ENCODE measurements around the gene EPB41L2.

Gene EPB41L2

GRCh38 chr6:131065112-131065823 is 2.2 kb upstream of the EPB41L2 start:
- DNase-seq (ENCODE audit: low read depth, low spot score) = no peak
- CTCF ChIA-PET = interaction anchor here (0.8 to 1.7 kb wide), 2 partner anchors 18 to 51 kb away, joined by 3 read pairs; no protein-coding TSS in a partner anchor
- TF ChIP-seq CTCF (IDR thresholded peaks at IDR 0.05; ENCODE audit: insufficient read depth, low read length, missing control alignments) = no peak
- H3K4me3 ChIP-seq (ENCODE audit: low read depth, low read length) = no peak overlapping the region
- POLR2A ChIA-PET = no interaction called here

GRCh38 chr6:131063764-131064272 is 773 bp upstream of the EPB41L2 start:
- no peak for DNase-seq (ENCODE audit: low read depth, low spot score)
- CTCF ChIA-PET = interaction anchor here (0.6 kb wide), 1 partner anchor 179 kb away, joined by 3 read pairs; no protein-coding TSS in a partner anchor
- TF ChIP-seq CTCF (IDR thresholded peaks at IDR 0.05; ENCODE audit: insufficient read depth, low read length, missing control alignments) = no peak
- POLR2A ChIA-PET = interaction anchor here (1.3 kb wide), 1 partner anchor 8 kb away, joined by 4 read pairs; no protein-coding TSS in a partner anchor
- H3K4me3 ChIP-seq (ENCODE audit: low read depth, low read length) = peak overlapping the region; percentile 78

- no peak for TF ChIP-seq CTCF (IDR thresholded peaks at IDR 0.05; ENCODE audit: insufficient read depth, low read length, missing control alignments)
- DNase-seq (ENCODE audit: low read depth, low spot score) = no peak
- H3K4me3 ChIP-seq (ENCODE audit: low read depth, low read length) = peak overlapping the region; percentile 78
- ChIA-PET POLR2A (interaction anchor here (1.0 to 1.3 kb wide), 2 partner anchors 9 to 172 kb away, joined by 3 to 4 read pairs; no protein-coding TSS in a partner anchor), CTCF (interaction anchor here (1.9 to 3.4 kb wide), 3 partner anchors 13 to 177 kb away, joined by 4 to 18 read pairs (median 7); no protein-coding TSS in a partner anchor)
Measured at GRCh38 chr6:131062241-131063027, 611 bp downstream of the EPB41L2 start.

- H3K4me3 ChIP-seq (ENCODE audit: low read depth, low read length) = peak overlapping the region; percentile 78
- ChIA-PET POLR2A (no interaction called here), CTCF (interaction anchor here (1.9 to 3.4 kb wide), 4 partner anchors 12 to 176 kb away, joined by 4 to 18 read pairs (median 6); no protein-coding TSS in a partner anchor)
- DNase-seq (ENCODE audit: low read depth, low spot score) = no peak
- no peak for TF ChIP-seq CTCF (IDR thresholded peaks at IDR 0.05; ENCODE audit: insufficient read depth, low read length, missing control alignments)
Measured at GRCh38 chr6:131061751-131062119, 1.3 kb downstream of the EPB41L2 start.

GRCh38 chr6:131061041-131061750 is 1.8 kb downstream of the EPB41L2 start:
- no peak for TF ChIP-seq CTCF (IDR thresholded peaks at IDR 0.05; ENCODE audit: insufficient read depth, low read length, missing control alignments)
- H3K4me3 ChIP-seq (ENCODE audit: low read depth, low read length) = peak overlapping the region; percentile 78
- POLR2A ChIA-PET = no interaction called here
- no peak for DNase-seq (ENCODE audit: low read depth, low spot score)
- CTCF ChIA-PET = interaction anchor here (1.2 to 3.4 kb wide), 6 partner anchors 12 to 190 kb away, joined by 3 to 18 read pairs (median 5); no protein-coding TSS in a partner anchor
